Liver (tissue), 9 donors: ENCODE data around the gene MPHOSPH10. TPM values are rescaled to one million over a fixed set of nuclear protein-coding genes. Genes with fewer than 3 reads are reported as not detected.

ENCODE experiments used
- DNase-seq: peaks from one replicate; pipeline ENCODE4 v3.0.0-alpha.2; 2017; ENCODE audit warnings: low spot score
- H3K27ac ChIP-seq, 2 donors: one replicate each; pipeline ENCODE4 v1.7.0; 2013; ENCODE audit warnings: inconsistent platforms in 2 of 2, low read length in 2 of 2, control low read depth in 1 of 2, low read depth in 1 of 2, mild to moderate bottlenecking in 1 of 2
- H3K27me3 ChIP-seq, 4 donors: one replicate each; pipeline versions ENCODE4 v1.6.1 to v1.7.0; 2013; ENCODE audit warnings: low read length in 3 of 4, inconsistent platforms in 1 of 4, mild to moderate bottlenecking in 1 of 4, moderate library complexity in 1 of 4; ENCODE audit not compliant: control insufficient read depth in 4 of 4, insufficient read depth in 4 of 4
- H3K36me3 ChIP-seq, 4 donors: one replicate each; pipeline versions ENCODE4 v1.6.1 to v1.7.0; 2013; ENCODE audit warnings: low read length in 3 of 4, mild to moderate bottlenecking in 3 of 4, low read depth in 1 of 4, moderate library complexity in 1 of 4; ENCODE audit not compliant: control insufficient read depth in 4 of 4, insufficient read depth in 3 of 4
- H3K4me1 ChIP-seq, 4 donors: one replicate each; pipeline versions ENCODE4 v1.6.1 to v1.7.0; 2013; ENCODE audit warnings: low read length in 3 of 4, mild to moderate bottlenecking in 3 of 4, moderate library complexity in 1 of 4; ENCODE audit not compliant: control insufficient read depth in 4 of 4, insufficient read depth in 4 of 4
- H3K4me3 ChIP-seq, 3 donors: one replicate each; pipeline versions ENCODE4 v1.6.1 to v1.7.0; 2013; ENCODE audit warnings: low read length in 3 of 3, control low read depth in 1 of 3, low read depth in 1 of 3, mild to moderate bottlenecking in 1 of 3
- H3K9ac ChIP-seq, 2 donors: one replicate each; pipeline ENCODE4 v1.7.0; 2013; ENCODE audit warnings: low read length in 2 of 2, mild to moderate bottlenecking in 2 of 2, moderate library complexity in 2 of 2, control low read depth in 1 of 2, low read depth in 1 of 2
- H3K9me3 ChIP-seq, 4 donors: one replicate each; pipeline versions ENCODE4 v1.6.1 to v1.7.0; 2013; ENCODE audit warnings: low read length in 3 of 4; ENCODE audit not compliant: control insufficient read depth in 4 of 4
- FOXA1 ChIP-seq: IDR thresholded peaks from 2 replicates; pipeline ENCODE4 v1.6.1; 2016; ENCODE audit warnings: antibody characterized with exemption
- FOXA2 ChIP-seq: IDR thresholded peaks from 2 replicates; pipeline ENCODE4 v1.6.1; 2016; ENCODE audit warnings: antibody characterized with exemption
- GABPA ChIP-seq, 2 donors: IDR thresholded peaks in 1 of 2; conservative IDR thresholded peaks in 1 of 2; 2 replicates each; pipeline ENCODE4 v1.6.1; 2016; ENCODE audit warnings: antibody characterized with exemption in 2 of 2, mild to moderate bottlenecking in 1 of 2, moderate library complexity in 1 of 2
- HNF4G ChIP-seq: IDR thresholded peaks from 2 replicates; pipeline ENCODE4 v1.6.1; 2016; ENCODE audit warnings: antibody characterized with exemption
- JUND ChIP-seq, 2 donors: IDR thresholded peaks; 2 replicates each; pipeline ENCODE4 v1.6.1; 2016; ENCODE audit warnings: antibody characterized with exemption in 2 of 2
- NR2F2 ChIP-seq: IDR thresholded peaks from 2 replicates; pipeline ENCODE4 v1.6.1; 2016; ENCODE audit warnings: antibody characterized with exemption
- RAD21 ChIP-seq, 2 donors: IDR thresholded peaks; 2 replicates each; pipeline ENCODE4 v1.6.1; 2016; ENCODE audit warnings: antibody characterized with exemption in 2 of 2, mild to moderate bottlenecking in 2 of 2
- SP1 ChIP-seq: IDR thresholded peaks from 2 replicates; pipeline ENCODE4 v1.6.1; 2018; ENCODE audit warnings: antibody characterized with exemption, mild to moderate bottlenecking
- TAF1 ChIP-seq: conservative IDR thresholded peaks from 2 replicates; pipeline ENCODE4 v1.6.1; 2016; ENCODE audit warnings: antibody characterized with exemption, mild to moderate bottlenecking
- YY1 ChIP-seq: IDR thresholded peaks from 2 replicates; pipeline ENCODE4 v1.6.1; 2016; ENCODE audit warnings: antibody characterized with exemption, mild to moderate bottlenecking
- WGBS: extraction: QIAGEN DNeasy Blood & Tissue Kit; methylation state at CpG from one replicate; pipeline ENCODE4 v1.1.7; 2013; 5-methylcytosine and 5-hydroxymethylcytosine counted together
- polyA plus RNA-seq, 2 donors: library from polyadenylated mRNA; stranded (reverse) in 1 of 2; unstranded in 1 of 2; fragments of 200-250 nt in 1 of 2; fragments of >200 nt in 1 of 2; fragmentation: Nextera tagmentation in 1 of 2; extraction: Ambion mirVana in 1 of 2; gene quantifications; one replicate each; pipeline versions ENCODE4 v1.2.1 to v1.2.3, GENCODE V29; 2013 to 2015
- total RNA-seq, 2 donors: library from RNA; depleted of rRNA; stranded (reverse); fragments of >200 nt; gene quantifications; one replicate each; pipeline ENCODE4 v1.2.3, GENCODE V29; 2014
- TF ChIP-seq, protein P1 (sequence below): fragments of 150-350 bp; IDR thresholded peaks from 2 replicates; pipeline ENCODE4 v1.5.1; 2017; ENCODE audit warnings: improper control_type of control experiment, low read depth, low read length; ENCODE audit not compliant: missing input control
- TF ChIP-seq, protein P2 (sequence below): IDR thresholded peaks from 2 replicates; pipeline ENCODE4 v1.6.1; 2016; ENCODE audit warnings: antibody characterized with exemption
- TF ChIP-seq, protein P3 (sequence below): IDR thresholded peaks from 2 replicates; pipeline ENCODE4 v1.6.1; 2016; ENCODE audit warnings: antibody characterized with exemption
- donor health status: healthy.
- donor health status: healthy.
- donor health status: healthy.
- donor health status: healthy.
- donor health status: healthy.

Gene MPHOSPH10
- total and polyA plus RNA-seq, 4 donors = 8.7 to 13.6 (median 11.3) TPM

DNA sequence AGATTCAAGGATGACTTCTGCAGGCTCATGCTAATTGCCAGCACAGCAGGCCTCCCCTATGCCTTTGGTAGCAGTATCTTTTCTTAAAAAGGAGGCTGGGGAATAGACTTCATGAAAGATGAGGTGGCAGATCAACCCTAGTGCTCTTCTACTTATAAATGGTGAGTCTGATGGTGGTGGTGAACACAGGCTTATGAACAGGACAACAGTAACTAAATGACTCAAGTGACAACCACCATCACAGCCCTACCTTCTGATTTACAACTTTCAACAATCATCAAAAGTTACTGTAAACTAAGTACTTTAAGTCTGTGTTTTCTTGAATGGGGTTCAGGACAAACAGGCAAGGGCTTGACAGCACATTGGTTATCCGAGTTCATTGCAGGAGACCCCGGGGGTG, 57.2 kb downstream of the MPHOSPH10 start:
- Histone ChIP-seq H3K36me3 (peaks cover 0 to 9% (median 6%) of the 10 kb centered on the region in 4 donors), H3K4me1 (no peaks in the 10 kb centered on the region), H3K27ac (no peak overlapping the region), H3K4me3 (no peak overlapping the region), H3K9me3 (no peaks in the 10 kb centered on the region), H3K27me3 (no peaks in the 10 kb centered on the region), H3K9ac (no peak overlapping the region)
- DNase-seq = no peak
- WGBS = 85% methylated on average over 2 of the region's 2 CpGs
- no peak for TF ChIP-seq GABPA (IDR thresholded peaks at IDR 0.05 in 1 of 2, conservative IDR thresholded peaks at IDR 0.05 in 1 of 2)

DNA sequence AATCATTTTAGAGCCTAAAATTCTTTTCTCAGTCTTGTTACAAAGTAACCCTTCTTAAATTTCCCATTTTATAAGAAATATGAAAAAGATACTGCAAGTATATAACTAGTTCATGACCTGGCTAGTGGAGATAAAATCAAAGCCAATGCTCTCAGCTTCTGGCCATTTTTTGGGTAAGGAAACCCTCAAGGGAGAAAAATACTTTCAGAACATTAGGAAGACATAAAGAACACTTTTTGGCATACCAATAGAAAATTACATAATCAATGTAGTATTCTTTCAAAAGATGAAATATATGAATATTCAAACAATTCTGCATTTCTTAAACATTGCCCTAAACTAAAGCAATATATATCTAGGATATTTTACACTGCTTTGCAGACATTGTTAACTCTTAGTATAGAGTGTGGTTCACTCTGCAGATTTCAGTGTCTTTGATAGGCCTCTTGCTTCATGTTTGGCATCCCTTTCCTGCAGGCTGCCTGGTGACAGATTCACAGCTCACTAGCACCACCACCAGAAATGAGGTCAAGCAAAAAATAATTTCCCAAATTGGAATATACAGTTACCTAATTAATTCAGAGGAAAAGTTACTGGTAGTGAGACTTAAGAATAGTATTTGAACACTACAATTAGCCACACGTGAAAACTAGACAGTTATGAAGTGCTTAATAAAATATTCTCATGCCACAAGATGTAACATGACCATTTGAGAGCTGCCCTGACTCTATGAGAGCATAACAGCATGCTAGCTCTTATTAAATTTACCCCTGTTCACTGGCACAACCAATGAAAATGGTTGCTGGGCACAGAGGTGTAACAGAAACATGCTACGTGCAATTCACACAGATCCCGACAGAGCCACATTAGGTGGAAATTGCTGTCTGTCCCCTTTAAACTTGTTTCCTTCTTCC, 60.5 kb downstream of the MPHOSPH10 start:
- H3K4me3 ChIP-seq = no peak overlapping the region
- H3K9me3 ChIP-seq = no peaks in the 10 kb centered on the region
- H3K36me3 ChIP-seq = peaks cover 0 to 12% (median 6%) of the 10 kb centered on the region in 4 donors
- TF ChIP-seq, protein P1, sequence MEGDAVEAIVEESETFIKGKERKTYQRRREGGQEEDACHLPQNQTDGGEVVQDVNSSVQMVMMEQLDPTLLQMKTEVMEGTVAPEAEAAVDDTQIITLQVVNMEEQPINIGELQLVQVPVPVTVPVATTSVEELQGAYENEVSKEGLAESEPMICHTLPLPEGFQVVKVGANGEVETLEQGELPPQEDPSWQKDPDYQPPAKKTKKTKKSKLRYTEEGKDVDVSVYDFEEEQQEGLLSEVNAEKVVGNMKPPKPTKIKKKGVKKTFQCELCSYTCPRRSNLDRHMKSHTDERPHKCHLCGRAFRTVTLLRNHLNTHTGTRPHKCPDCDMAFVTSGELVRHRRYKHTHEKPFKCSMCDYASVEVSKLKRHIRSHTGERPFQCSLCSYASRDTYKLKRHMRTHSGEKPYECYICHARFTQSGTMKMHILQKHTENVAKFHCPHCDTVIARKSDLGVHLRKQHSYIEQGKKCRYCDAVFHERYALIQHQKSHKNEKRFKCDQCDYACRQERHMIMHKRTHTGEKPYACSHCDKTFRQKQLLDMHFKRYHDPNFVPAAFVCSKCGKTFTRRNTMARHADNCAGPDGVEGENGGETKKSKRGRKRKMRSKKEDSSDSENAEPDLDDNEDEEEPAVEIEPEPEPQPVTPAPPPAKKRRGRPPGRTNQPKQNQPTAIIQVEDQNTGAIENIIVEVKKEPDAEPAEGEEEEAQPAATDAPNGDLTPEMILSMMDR = peak; percentile 44
- peak; percentile 78 to 79 for TF ChIP-seq RAD21 (IDR thresholded peaks at IDR 0.05)
- no peak for TF ChIP-seq SP1
- no peak for TF ChIP-seq HNF4G
- TF ChIP-seq FOXA2 = no peak
- no peak for TF ChIP-seq JUND (IDR thresholded peaks at IDR 0.05)
- no peak for TF ChIP-seq TAF1
- TF ChIP-seq NR2F2 = no peak
- no peak overlapping the region for H3K27ac ChIP-seq
- no peak overlapping the region for H3K9ac ChIP-seq
- WGBS = 81% methylated on average over 3 of the region's 3 CpGs
- DNase-seq = no peak
- H3K27me3 ChIP-seq = no peaks in the 10 kb centered on the region
- H3K4me1 ChIP-seq = no peaks in the 10 kb centered on the region

DNA sequence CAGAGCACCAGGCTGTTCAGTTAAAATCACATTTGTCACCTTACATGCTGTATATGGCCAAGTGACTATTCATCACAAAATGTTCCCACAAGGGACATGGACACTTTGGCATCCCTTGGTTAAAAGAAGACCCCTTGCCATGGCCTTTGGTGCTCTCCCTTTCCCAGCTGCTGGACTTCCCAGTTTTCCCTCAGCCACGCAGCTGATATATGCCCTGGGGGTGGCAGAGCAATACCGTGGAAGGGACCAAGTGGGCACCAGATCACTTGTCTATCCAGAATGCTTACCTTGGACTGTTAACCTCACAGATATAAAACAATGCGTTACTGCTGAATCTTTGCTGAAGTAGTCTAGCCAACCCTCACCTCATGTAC, 61.1 kb downstream of the MPHOSPH10 start:
- Histone ChIP-seq H3K27me3 (no peaks in the 10 kb centered on the region), H3K27ac (no peak overlapping the region), H3K4me3 (no peak overlapping the region), H3K36me3 (peaks cover 0 to 12% (median 6%) of the 10 kb centered on the region in 4 donors), H3K9ac (no peak overlapping the region), H3K4me1 (no peaks in the 10 kb centered on the region), H3K9me3 (no peaks in the 10 kb centered on the region)
- WGBS = 86% methylated on average over 3 of the region's 3 CpGs
- no peak for DNase-seq
- TF ChIP-seq NR2F2 (no peak), SP1 (no peak), YY1 (no peak), HNF4G (no peak), RAD21 (IDR thresholded peaks at IDR 0.05) (no peak), JUND (IDR thresholded peaks at IDR 0.05) (no peak), FOXA2 (no peak), FOXA1 (no peak)
- TF ChIP-seq, protein P1 = no peak
- TF ChIP-seq, protein P2, sequence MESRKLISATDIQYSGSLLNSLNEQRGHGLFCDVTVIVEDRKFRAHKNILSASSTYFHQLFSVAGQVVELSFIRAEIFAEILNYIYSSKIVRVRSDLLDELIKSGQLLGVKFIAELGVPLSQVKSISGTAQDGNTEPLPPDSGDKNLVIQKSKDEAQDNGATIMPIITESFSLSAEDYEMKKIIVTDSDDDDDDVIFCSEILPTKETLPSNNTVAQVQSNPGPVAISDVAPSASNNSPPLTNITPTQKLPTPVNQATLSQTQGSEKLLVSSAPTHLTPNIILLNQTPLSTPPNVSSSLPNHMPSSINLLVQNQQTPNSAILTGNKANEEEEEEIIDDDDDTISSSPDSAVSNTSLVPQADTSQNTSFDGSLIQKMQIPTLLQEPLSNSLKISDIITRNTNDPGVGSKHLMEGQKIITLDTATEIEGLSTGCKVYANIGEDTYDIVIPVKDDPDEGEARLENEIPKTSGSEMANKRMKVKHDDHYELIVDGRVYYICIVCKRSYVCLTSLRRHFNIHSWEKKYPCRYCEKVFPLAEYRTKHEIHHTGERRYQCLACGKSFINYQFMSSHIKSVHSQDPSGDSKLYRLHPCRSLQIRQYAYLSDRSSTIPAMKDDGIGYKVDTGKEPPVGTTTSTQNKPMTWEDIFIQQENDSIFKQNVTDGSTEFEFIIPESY = no peak
- TF ChIP-seq, protein P3, sequence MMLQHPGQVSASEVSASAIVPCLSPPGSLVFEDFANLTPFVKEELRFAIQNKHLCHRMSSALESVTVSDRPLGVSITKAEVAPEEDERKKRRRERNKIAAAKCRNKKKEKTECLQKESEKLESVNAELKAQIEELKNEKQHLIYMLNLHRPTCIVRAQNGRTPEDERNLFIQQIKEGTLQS = no peak
